Raji (cell line): ENCODE data around the gene VENTX.

Experiments
- POLR2A ChIP-seq: IDR thresholded peaks from 2 replicates; pipeline ENCODE4 v1.6.1; 2011; ENCODE audit warnings: low read depth, low read length, control low read depth; ENCODE audit not compliant: insufficient read depth

The VENTX gene

DNA sequence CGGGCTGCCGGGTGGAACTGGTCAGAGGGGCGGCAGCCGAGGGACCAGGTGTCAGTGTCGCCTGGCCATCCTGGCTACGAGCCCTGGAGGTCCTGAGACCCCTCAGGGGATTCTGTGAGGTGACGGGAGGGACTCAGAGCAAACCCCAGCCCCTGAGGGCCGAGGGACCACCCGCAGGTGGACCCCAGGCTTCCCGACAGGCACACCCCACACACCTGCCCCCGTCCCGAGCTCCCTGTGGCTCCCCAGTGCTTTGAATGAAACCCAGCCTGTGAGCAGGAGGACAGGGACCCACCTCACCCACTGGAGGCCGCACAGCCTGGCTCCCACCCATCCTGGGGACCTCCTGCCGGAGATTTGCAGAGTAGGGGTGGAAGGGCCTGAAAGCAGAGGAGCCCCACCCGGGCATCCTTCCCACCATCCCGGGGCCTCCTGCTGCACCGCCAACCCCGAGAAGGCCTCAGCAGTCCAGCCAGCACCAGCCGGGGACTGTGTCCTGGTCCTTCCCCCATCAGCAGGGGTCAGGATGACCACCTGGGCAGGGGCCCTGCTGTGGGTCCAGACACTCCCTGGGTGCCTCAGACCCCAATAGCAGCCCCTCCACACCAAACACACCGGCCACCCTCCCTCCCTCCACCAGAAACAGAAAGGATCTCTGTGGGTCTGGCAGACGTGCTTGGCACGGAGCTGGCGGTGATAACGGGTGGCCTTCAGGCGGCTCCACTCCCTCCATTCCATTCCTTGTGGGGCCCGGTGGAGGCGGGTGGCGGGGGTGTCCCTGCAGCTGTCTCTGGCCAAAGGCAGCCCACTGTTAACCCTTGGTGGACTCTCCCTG lies 13.9 kb downstream of the VENTX start:
- TF ChIP-seq POLR2A = no peak

GRCh38 chr10:133252223-133252552 lies 14.5 kb downstream of the VENTX start:
- TF ChIP-seq POLR2A = no peak

- no peak for TF ChIP-seq POLR2A
Measured at GRCh38 chr10:133253361-133253955, 15.8 kb downstream of the VENTX start.

DNA sequence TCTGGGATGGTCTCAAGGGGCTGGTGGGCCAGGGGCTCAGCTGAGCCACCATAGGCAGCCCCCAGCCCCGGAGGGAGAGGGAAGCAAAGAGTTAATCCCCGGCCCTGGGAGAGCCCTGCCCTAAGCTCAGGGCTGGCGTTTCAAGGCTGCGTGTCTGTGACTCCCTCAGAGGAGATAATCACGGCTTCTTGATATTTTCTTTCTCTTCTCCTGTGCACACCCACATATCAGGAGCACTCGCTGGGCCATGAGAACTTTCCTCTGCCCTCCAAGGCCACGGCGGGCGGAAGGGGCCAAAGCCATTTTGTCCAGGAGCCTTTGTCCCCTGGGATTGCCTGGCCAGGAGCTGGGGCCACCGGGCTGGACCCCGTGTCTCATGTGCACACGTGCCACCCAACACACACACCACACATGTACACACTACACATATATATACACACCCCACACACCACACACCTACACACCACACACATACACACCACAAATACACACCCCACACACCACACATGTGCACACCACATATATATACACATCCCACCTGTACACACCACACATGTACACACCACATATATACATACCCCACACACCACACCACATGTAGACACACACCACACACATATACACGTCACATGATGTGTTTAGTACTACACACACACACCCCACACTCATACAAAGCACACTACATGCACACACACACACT lies 16.9 kb downstream of the VENTX start:
- no peak for TF ChIP-seq POLR2A

GRCh38 chr10:133255323-133255722 lies 17.7 kb downstream of the VENTX start:
- TF ChIP-seq POLR2A = no peak

DNA sequence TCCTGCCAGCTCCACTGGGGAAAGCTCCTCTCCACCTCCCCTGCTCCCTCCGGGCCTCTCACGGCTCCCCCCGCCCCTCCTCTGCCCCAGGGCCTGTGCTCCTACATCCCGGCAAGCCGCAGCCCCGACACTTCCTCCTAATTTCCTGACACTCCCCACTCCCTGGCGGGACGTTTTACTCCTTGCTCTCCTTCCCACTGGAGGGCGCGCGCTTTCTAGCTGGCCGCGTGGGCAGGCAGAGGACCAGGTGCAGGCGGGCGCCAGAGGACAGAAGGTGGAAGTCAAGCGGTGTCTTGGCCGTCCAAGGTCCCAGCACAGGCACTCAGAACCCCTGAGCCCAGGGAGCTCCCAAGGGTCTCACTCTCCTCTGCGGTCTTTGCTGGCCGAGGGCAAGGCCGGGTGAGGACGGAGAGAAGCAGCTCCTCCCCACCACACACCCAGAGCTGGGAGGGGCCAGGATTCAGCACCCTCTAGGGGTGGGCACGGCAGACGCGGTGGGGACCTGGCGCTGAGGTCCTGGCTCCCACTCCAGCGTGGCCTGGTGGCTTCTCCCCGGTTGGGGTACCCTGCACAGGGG lies 19.9 kb downstream of the VENTX start:
- TF ChIP-seq POLR2A = no peak

DNA sequence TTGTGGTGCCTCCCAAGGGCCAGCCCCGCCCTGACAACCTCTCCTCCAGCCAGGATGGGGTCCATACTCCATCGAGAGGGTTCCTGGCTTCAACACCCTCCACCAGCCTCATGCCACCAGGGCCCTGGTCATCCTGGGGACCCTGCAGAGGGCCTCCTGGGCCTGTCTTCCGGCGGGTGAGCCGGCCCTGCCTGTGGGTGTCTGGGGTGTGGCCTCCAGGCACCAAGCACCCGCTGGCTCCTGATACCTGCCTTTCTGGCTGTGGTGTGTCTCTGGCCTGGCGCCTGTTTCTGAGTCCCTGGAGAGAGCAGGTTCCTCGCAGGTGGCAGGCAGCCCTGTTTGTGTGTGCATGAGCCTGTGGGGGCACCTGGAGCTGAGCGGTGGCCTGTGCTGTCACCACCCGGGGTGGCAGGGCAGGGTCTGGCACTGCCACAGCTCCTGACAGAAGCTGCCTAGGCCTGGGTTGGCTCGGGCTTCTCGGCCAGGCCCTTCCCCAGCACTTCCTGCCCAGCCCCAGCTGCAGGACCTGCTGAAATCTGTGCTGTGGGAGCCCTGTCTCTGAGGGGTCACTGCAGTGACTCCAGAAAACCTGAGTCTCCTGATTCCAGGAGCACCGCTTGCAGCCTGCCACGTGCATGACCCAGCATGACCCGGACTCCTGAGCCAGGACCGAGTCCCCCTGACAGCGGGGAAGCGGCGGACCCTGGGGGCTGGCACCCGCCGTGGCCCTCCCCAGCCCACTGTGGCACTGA lies 20.6 kb downstream of the VENTX start:
- no peak for TF ChIP-seq POLR2A

GRCh38 chr10:133258818-133259601 lies 21.4 kb downstream of the VENTX start:
- no peak for TF ChIP-seq POLR2A

DNA sequence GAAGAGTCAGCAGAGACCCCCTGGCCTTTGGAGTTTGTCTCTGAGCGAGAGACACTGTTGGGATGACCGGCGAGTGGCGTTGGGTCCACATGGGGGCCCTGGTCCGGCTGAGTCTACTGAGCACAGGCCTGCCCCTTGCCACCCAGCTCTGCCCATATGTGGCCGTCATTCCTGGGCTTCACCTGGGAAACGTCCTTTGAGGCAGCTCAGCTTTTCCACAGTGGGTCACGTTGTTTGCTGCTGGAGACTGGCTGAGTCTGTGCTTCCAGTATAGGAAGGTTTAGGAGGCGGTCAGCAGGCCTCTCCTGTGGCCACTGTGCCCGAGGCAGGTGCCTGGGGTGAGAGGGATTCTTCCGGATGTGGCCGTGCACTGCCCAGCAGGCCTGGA lies 21.9 kb downstream of the VENTX start:
- no peak for TF ChIP-seq POLR2A

DNA sequence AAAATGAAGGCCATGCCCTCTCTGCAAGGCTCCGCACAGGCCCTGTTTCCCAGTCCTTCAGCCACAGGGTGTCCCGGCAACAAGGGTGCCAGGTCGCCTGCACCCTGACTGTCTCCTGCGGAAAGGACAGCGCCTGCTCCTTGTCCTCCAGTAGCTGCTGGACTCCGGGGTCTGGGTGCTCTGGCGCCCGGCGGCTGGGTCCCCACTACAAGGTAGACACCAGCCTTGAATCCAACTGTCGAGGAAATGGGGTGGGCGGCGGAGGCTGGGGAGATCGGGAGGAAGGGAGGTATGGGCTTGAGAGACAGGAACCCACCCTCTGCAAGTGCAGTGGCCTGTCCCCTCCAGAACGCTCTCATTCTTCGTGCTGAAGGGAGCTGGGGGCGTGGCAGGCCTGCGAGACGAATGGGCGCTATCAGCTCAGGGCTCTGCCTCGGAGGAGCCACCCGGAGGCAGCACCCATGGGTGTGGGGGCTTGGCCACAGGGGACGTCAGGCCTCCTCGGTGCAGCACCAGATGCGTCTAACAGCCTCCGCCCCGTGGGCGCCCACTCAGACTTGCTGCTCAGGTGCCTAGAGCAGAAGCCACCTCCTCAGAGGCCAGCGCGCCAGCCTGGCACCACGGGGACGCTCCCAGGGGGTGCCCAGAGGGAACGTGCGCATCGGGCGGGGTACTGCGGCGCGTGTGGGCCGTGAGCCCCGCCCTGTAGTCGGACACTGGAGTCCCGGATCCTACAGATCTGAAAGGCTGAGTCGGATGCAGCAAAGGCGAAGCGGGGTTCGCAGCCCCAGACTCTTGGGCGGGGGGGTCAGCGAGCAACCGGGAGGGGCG lies 23.5 kb downstream of the VENTX start:
- TF ChIP-seq POLR2A = peak; percentile 34

DNA sequence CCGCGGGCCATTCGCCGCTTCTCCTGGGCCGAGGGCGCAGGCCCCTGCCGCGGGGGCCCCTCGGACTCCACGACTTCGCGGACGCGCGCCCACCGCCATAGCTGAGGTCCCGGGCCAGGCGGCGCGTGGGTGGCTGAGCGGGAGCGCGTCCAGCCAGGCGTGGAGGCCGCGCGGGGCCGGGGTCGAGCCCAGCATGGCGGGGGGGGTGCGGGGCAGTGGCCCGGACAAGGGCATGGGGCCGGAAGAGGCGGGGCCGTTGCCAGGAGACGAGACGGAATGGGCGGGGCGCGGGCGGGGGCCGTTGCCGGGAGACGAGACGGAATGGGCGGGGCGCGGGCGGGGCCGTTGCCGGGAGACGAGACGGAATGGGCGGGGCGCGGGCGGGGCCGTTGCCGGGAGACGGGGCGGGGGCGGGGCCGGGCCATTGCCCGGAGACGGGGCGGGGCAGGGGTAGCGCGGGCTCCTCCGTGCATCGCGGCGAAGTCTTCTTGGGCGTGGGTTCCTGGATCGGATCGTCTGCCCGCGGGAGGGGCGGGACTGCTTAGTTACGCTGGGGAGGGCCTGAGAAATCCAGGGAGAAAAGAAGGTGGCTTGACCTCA lies 24.2 kb downstream of the VENTX start:
- peak; percentile 50 for TF ChIP-seq POLR2A

DNA sequence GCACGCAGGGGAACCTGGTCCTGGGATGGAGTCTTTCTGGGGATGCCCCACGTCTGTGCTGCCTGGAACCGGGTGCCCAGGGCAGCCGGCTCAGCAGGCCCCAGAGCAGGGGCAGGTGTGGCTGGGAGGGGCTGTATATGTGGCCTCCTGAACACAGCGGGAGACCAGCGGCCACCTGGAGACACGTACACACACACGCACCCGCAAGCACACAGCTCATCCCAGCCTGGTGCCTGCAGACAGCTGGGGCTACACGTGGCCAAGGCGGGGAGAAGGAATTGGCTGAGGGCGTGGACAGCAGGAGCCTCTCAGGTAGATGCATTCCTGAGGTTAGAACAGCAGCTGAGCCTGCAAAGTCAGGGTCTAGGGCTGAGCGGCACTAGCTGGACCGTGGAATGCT lies 25.0 kb downstream of the VENTX start:
- no peak for TF ChIP-seq POLR2A

GRCh38 chr10:133263674-133264073 lies 26.0 kb downstream of the VENTX start:
- TF ChIP-seq POLR2A = no peak

DNA sequence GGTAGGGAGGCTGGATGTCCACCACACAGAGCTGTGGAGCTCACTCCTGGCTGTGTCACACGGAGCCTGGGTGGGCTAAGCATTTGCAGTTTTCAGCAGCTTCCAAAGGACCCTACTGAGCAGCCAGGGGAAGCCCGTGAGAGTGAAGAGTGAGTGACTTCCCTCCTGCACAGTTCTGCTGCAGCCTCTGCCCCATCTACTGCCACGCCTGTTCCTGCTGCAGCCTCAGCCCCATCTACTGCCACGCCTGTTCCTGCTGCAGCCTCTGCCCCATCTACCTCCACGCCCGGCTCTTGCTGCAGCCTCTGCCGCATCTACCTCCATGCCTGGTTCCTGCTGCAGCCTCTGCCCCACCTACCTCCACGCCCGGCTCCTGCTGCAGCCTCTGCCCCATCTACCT lies 26.8 kb downstream of the VENTX start:
- no peak for TF ChIP-seq POLR2A
